HepG2 (cell line): ENCODE results near the gene CASKIN2. TPM values are rescaled to one million over a fixed set of nuclear protein-coding genes. Genes with fewer than 3 reads are reported as not detected.

Source experiments
- ATAC-seq: fragments of 200-7000 bp; cut with Tn5 transposase; 3 replicates; pipeline ENCODE4 v1.9.1; 2020; ENCODE audit warnings: mild to moderate bottlenecking, moderate library complexity
- BruUV-seq: library from RNA; stranded (reverse); fragments of 400-500 nt; replicated peaks from 2 replicates; lab custom pipeline; 2021; lab: Mats Ljungman, UMichigan
- CTCF ChIA-PET: fragments of 300-600 bp; formaldehyde crosslinking; extraction: SDS; loops from one replicate; lab custom pipeline; 2021; ENCODE audit warnings: low total read pairs, inconsistent platforms, low intra/inter-chr PET ratio; lab: Yijun Ruan, JAX
- POLR2A ChIA-PET: fragments of 350-600 bp; sonication (Branson Sonifier 250); formaldehyde crosslinking; loops from one replicate; lab custom pipeline; 2020; ENCODE audit warnings: antibody characterized with exemption, inconsistent platforms; lab: Yijun Ruan, JAX
- DNase-seq: peaks from one replicate; pipeline ENCODE4 v3.0.0-alpha.2; 2015; ENCODE audit warnings: low spot score
- FAIRE-seq: peaks from 3 replicates; lab custom pipeline; 2011; peaks lifted over from hg19 to GRCh38; lab: Jason Lieb, UNC
- H2AFZ ChIP-seq: one replicate; pipeline ENCODE4 v1.6.1; 2011; ENCODE audit warnings: low read length, inconsistent platforms
- H3K27ac ChIP-seq: fragments of 300-600 bp; 3 replicates; pipeline ENCODE4 v1.8.0; 2011; ENCODE audit warnings: mixed run types, mild to moderate bottlenecking, mixed read lengths, low read length, inconsistent platforms; ENCODE audit not compliant: insufficient read depth; ENCODE audit errors: extremely low read length
- H3K27me3 ChIP-seq, 2 experiments: fragments of 200-600 bp in 1 of 2; 2 replicates in 1 of 2; 3 replicates in 1 of 2; pipeline versions ENCODE4 v1.6.0 to v1.8.0; 2011; ENCODE audit warnings: low read length in 2 of 2, mild to moderate bottlenecking in 2 of 2, moderate library complexity in 2 of 2, inconsistent platforms in 1 of 2; ENCODE audit not compliant: insufficient read depth in 2 of 2, control insufficient read depth in 1 of 2
- H3K36me3 ChIP-seq, 2 experiments: fragments of 200-600 bp in 1 of 2; replicated peaks in 1 of 2; 2 replicates in 1 of 2; 3 replicates in 1 of 2; pipeline versions ENCODE4 v1.5.1 to v1.8.0; 2011; ENCODE audit warnings: low read length in 2 of 2, inconsistent platforms in 1 of 2; ENCODE audit not compliant: insufficient read depth in 2 of 2, control insufficient read depth in 1 of 2
- H3K4me1 ChIP-seq: 2 replicates; pipeline ENCODE4 v1.5.1; 2012; ENCODE audit warnings: low read length, inconsistent platforms; ENCODE audit not compliant: insufficient read depth
- H3K4me2 ChIP-seq: 2 replicates; pipeline ENCODE4 v1.6.0; 2011; ENCODE audit warnings: low read depth, low read length, inconsistent platforms
- H3K4me3 ChIP-seq, 3 experiments: fragments of 200-600 bp in 1 of 3; sonication (generic), shearing (Covaris generic) in 1 of 3; replicated peaks in 1 of 3; 2 replicates each; pipeline ENCODE4 v1.5.1; 2011 to 2016; ENCODE audit warnings: low read length in 3 of 3, inconsistent platforms in 2 of 3, low read depth in 2 of 3, mild to moderate bottlenecking in 2 of 3, control low read depth in 1 of 3, mixed read lengths in 1 of 3; ENCODE audit not compliant: insufficient read depth in 1 of 3
- H3K79me2 ChIP-seq: one replicate; pipeline ENCODE4 v1.6.1; 2011; ENCODE audit warnings: low read length, inconsistent platforms; ENCODE audit not compliant: insufficient read depth
- H3K9ac ChIP-seq: 2 replicates; pipeline ENCODE4 v1.6.0; 2011; ENCODE audit warnings: mild to moderate bottlenecking, low read depth, low read length, inconsistent platforms; ENCODE audit not compliant: insufficient read depth
- H3K9me3 ChIP-seq: 2 replicates; pipeline ENCODE4 v1.5.1; 2012; ENCODE audit warnings: mild to moderate bottlenecking, low read length
- H4K20me1 ChIP-seq: 2 replicates; pipeline ENCODE4 v1.6.0; 2011; ENCODE audit warnings: inconsistent platforms, mild to moderate bottlenecking, low read length, moderate library complexity; ENCODE audit not compliant: insufficient read depth
- PCBP2 ChIP-seq: fragments of 200-400 bp; formaldehyde crosslinking; optimal IDR thresholded peaks from 2 replicates; pipeline ENCODE3; 2018; ENCODE audit warnings: low read length, low read depth; ENCODE audit not compliant: poor library complexity, severe bottlenecking
- SMC3 ChIP-seq: IDR thresholded peaks from 2 replicates; pipeline ENCODE4 v1.6.1; 2011; ENCODE audit warnings: low read length, improper control_type of control experiment
- STAG1 ChIP-seq: sonication (generic); formaldehyde crosslinking; IDR thresholded peaks from 2 replicates; pipeline ENCODE4 v1.4.0; 2020; ENCODE audit warnings: missing genetic modification reagents
- ZNF749 ChIP-seq: sonication (generic); formaldehyde crosslinking; IDR thresholded peaks from 2 replicates; pipeline ENCODE4 v1.8.0; 2022; ENCODE audit warnings: mild to moderate bottlenecking, missing genetic modification reagents, moderate library complexity, borderline replicate concordance
- WGBS: methylation state at CpG from one replicate; pipeline ENCODE4 v1.1.6; 2017; ENCODE audit warnings: low lambda C conversion rate; 5-methylcytosine and 5-hydroxymethylcytosine counted together
- in situ Hi-C: cut with HindIII; loops from 2 replicates; pipeline ENCODE4 v1.10.0; 2017; ENCODE audit warnings: low pct_unique_long_range_greater_than_20kb; ENCODE audit not compliant: extremely low pct_ligation_motif_present
- intact Hi-C: fragments of 100-400 bp; cut with micrococcal nuclease; formaldehyde crosslinking; loops from one replicate; pipeline ENCODE4 v1.10.0; 2022; ENCODE audit not compliant: unreplicated experiment
- polyA plus RNA-seq, 8 experiments: library from polyadenylated mRNA; depleted of rRNA in 3 of 8; stranded (reverse) in 7 of 8; unstranded in 1 of 8; fragments of >200 nt; fragmentation: Illumina TruSeq in 4 of 8; extraction: Trizol in 4 of 8; gene quantifications; 2 replicates each; pipeline versions ENCODE4 v1.2.1 to v1.2.3, GENCODE V29; 2011 to 2016; ENCODE audit warnings: low read depth in 4 of 8, missing spikeins in 1 of 8, mixed read lengths in 1 of 8; ENCODE audit not compliant: insufficient read depth in 1 of 8
- total RNA-seq, 5 experiments: library from RNA; depleted of rRNA; stranded (reverse); fragments of >200 nt; fragmentation: Illumina TruSeq; extraction: Trizol; gene quantifications; 2 replicates each; pipeline ENCODE4 v1.2.3, GENCODE V29; 2016; ENCODE audit warnings: low read depth in 1 of 5
- TF ChIP-seq, protein P1 (sequence below): sonication (generic); formaldehyde crosslinking; IDR thresholded peaks from 2 replicates; pipeline ENCODE4 v1.5.0; 2020; ENCODE audit warnings: mild to moderate bottlenecking, missing genetic modification reagents, moderate library complexity

The CASKIN2 gene
- total and polyA plus RNA-seq, 2 of the 13 experiments (the other 11 are each of a cell fraction or from before 2014, with no cell fraction given), result 5.2 to 7.8 TPM

DNA sequence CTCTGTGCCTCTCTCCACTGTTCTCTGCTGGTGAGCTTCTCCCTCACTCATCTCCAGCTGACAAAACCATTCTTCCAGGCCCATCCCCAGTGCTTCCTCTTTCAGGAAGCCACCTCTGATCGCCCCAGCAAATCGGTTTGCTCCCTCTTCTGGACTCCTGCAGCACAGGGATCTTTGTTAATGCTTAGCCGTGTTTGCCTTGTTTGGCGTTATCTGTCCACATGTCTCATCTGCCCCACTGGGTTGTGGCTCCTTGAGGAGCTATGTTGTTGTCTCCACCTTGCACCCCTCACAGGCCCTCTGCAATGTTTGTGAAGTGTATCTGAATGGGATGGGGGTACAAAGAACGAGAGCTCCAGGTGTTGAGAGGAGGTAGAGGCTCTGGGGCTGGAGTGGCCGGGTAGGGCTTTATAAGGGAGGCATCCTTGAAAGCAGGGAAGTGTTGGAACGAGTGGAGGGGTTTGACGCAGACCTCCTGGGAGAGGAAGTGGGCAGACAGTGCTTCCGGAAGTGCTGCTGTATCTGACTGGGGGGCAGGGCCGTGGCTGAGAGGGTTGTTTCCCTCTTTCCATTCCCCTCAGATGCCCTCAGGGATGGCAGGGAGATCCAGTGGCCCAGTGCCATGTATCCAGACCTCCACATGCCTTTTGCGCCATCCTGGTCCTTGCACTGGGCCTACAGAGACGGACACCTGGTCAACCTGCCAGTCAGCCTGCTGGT, 27.8 kb downstream of the CASKIN2 start:
- ChIA-PET POLR2A (no interaction called here), CTCF (interaction anchor here (1.0 kb wide), 2 partner anchors 61 to 62 kb away, joined by 3 to 4 read pairs; no protein-coding TSS in a partner anchor)
- intact Hi-C loops (loop anchor here (5.0 kb wide), 1 partner anchor 60 kb away; no protein-coding TSS in a partner anchor), in situ Hi-C loops (loop anchor here (5.0 kb wide), 1 partner anchor 55 kb away; no protein-coding TSS in a partner anchor)
- WGBS, result 88% methylated on average over 11 of the region's 12 CpGs
- TF ChIP-seq ZNF749 (CRISPR knock-in tag), result 0 out of 2 replicates have a peak, but pooled peaks have one; percentile 36
- TF ChIP-seq, protein P1, sequence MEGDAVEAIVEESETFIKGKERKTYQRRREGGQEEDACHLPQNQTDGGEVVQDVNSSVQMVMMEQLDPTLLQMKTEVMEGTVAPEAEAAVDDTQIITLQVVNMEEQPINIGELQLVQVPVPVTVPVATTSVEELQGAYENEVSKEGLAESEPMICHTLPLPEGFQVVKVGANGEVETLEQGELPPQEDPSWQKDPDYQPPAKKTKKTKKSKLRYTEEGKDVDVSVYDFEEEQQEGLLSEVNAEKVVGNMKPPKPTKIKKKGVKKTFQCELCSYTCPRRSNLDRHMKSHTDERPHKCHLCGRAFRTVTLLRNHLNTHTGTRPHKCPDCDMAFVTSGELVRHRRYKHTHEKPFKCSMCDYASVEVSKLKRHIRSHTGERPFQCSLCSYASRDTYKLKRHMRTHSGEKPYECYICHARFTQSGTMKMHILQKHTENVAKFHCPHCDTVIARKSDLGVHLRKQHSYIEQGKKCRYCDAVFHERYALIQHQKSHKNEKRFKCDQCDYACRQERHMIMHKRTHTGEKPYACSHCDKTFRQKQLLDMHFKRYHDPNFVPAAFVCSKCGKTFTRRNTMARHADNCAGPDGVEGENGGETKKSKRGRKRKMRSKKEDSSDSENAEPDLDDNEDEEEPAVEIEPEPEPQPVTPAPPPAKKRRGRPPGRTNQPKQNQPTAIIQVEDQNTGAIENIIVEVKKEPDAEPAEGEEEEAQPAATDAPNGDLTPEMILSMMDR (CRISPR knock-in tag), result peak; percentile 36
- peak; percentile 44 for TF ChIP-seq STAG1
- no peak for TF ChIP-seq PCBP2
- peak; percentile 50; the same call in 1 of the 2 replicates for TF ChIP-seq SMC3
- Histone ChIP-seq H3K9me3 (no peaks in the 10 kb centered on the region), H4K20me1 (peaks cover 7% of the 10 kb centered on the region; the same call in 1 of the 2 replicates), H3K9ac (no peak overlapping the region), H3K36me3 (peaks cover 25 to 34% of the 10 kb centered on the region in 2 experiments), H3K4me2 (no peak overlapping the region), H3K27me3 (no peaks in the 10 kb centered on the region), H3K4me1 (no peaks in the 10 kb centered on the region), H2AFZ (no peak overlapping the region), H3K27ac (no peak overlapping the region), H3K79me2 (no peaks in the 10 kb centered on the region), H3K4me3 (no peak overlapping the region)
- FAIRE-seq, result peak; percentile 34
- no peak for DNase-seq
- ATAC-seq, result peak; percentile 13; the same call in 2 of the 3 replicates
- no TSS peak for BruUV-seq
